Naive thymus-derived CD8-positive, alpha-beta T cell (primary cell): ENCODE results near the gene NTN1. TPM values are rescaled to one million over a fixed set of nuclear protein-coding genes. Genes with fewer than 3 reads are reported as not detected.

ENCODE experiments used
- ATAC-seq, 2 donors: fragments of 150-1000 bp; cut with Tn5 transposase in 1 of 2; sonication (Bioruptor Pico), chemical (Tn5 transposase) in 1 of 2; 1 replicate in 1 of 2; 2 replicates in 1 of 2; pipeline ENCODE4 v1.10.0; 2021; ENCODE audit warnings: mild to moderate bottlenecking in 2 of 2, moderate library complexity in 2 of 2
- POLR2A ChIA-PET: fragments of 350-600 bp; sonication (Branson Sonifier 250); formaldehyde crosslinking; loops from one replicate; lab custom pipeline; 2021; ENCODE audit warnings: antibody characterized with exemption; lab: Charles Lee
- DNase-seq, 10 donors: peaks; one replicate each; pipeline versions ENCODE4 v3.0.0 to v3.0.0-alpha.2; 2020 to 2022
- H3K27ac Mint-ChIP-seq, 10 donors: one replicate each; pipeline ENCODE4 v1.8.0; 2020 to 2022; ENCODE audit warnings: mild to moderate bottlenecking in 10 of 10, mixed read lengths in 10 of 10, moderate library complexity in 4 of 10, inconsistent platforms in 1 of 10
- H3K27me3 Mint-ChIP-seq, 5 donors: one replicate each; pipeline ENCODE4 v1.8.0; 2021 to 2022; ENCODE audit warnings: mixed read lengths in 5 of 5
- H3K36me3 Mint-ChIP-seq, 3 donors: one replicate each; pipeline ENCODE4 v1.8.0; 2020 to 2022; ENCODE audit warnings: mixed read lengths in 3 of 3, mild to moderate bottlenecking in 2 of 3, inconsistent platforms in 1 of 3
- H3K4me1 Mint-ChIP-seq, 4 donors: one replicate each; pipeline ENCODE4 v1.8.0; 2021 to 2022; ENCODE audit warnings: mixed read lengths in 4 of 4
- H3K4me3 Mint-ChIP-seq, 10 donors: one replicate each; pipeline ENCODE4 v1.8.0; 2020 to 2022; ENCODE audit warnings: mild to moderate bottlenecking in 10 of 10, mixed read lengths in 10 of 10, moderate library complexity in 6 of 10, inconsistent platforms in 1 of 10
- H3K9me3 Mint-ChIP-seq, 9 donors: one replicate each; pipeline ENCODE4 v1.8.0; 2020 to 2022; ENCODE audit warnings: mixed read lengths in 9 of 9, mild to moderate bottlenecking in 3 of 9, inconsistent platforms in 1 of 9, moderate library complexity in 1 of 9
- polyA plus RNA-seq, 3 donors: library from polyadenylated mRNA; unstranded; fragments of 300-500 nt; fragmentation: Illumina TruSeq; gene quantifications; one replicate each; pipeline ENCODE4 v1.2.3, GENCODE V29; 2021
- total RNA-seq, 8 experiments: library from RNA in 2 of 8; stranded (reverse) in 2 of 8; gene quantifications; one replicate each; pipeline ENCODE4 v1.2.3 and lab custom pipeline; 2021 to 2026

Gene NTN1
- total and polyA plus RNA-seq, 5 experiments from 2014 or later, result 0.05 TPM; not detected in 4

GRCh38 chr17:9123594-9124553 lies 102.6 kb downstream of the NTN1 start:
- H3K36me3 Mint-ChIP-seq, result peaks cover 0 to 1% (median 0%) of the 10 kb centered on the region in 3 donors

GRCh38 chr17:9124554-9124935 lies 103.2 kb downstream of the NTN1 start:
- no peak overlapping the region for H3K27ac Mint-ChIP-seq
- peaks cover 0 to under 1% (median 0%) of the 10 kb centered on the region in 9 donors for H3K9me3 Mint-ChIP-seq
- POLR2A ChIA-PET, result no interaction called here
- H3K4me1 Mint-ChIP-seq, result peaks cover 0 to 2% (median 0%) of the 10 kb centered on the region in 4 donors
- no peak overlapping the region for H3K4me3 Mint-ChIP-seq
- no peak for DNase-seq
- H3K36me3 Mint-ChIP-seq, result no peaks in the 10 kb centered on the region
- peaks cover 5 to 23% (median 13%) of the 10 kb centered on the region in 5 donors for H3K27me3 Mint-ChIP-seq
- no peak for ATAC-seq

More at GRCh38 chr17:9123594-9124553, 102.6 kb downstream of the NTN1 start:
- Mint-ChIP-seq H3K4me1 (peaks cover 0 to 2% (median 0%) of the 10 kb centered on the region in 4 donors), H3K27me3 (peaks cover 6 to 23% (median 13%) of the 10 kb centered on the region in 5 donors), H3K4me3 (no peak overlapping the region), H3K27ac (no peak overlapping the region), H3K9me3 (peaks cover 0 to 2% (median 0%) of the 10 kb centered on the region in 9 donors)
- POLR2A ChIA-PET, result no interaction called here
- ATAC-seq (no peak), DNase-seq (no peak)

- H3K36me3 Mint-ChIP-seq, result no peaks in the 10 kb centered on the region
- H3K27me3 Mint-ChIP-seq, result peaks cover 4 to 21% (median 13%) of the 10 kb centered on the region in 5 donors
- H3K9me3 Mint-ChIP-seq, result no peaks in the 10 kb centered on the region
- H3K4me1 Mint-ChIP-seq, result peaks cover 0 to 2% (median 0%) of the 10 kb centered on the region in 4 donors
- H3K4me3 Mint-ChIP-seq, result no peak overlapping the region
- DNase-seq (no peak), ATAC-seq (no peak)
- H3K27ac Mint-ChIP-seq, result no peak overlapping the region
- POLR2A ChIA-PET, result no interaction called here
These were observed 104.4 kb downstream of the NTN1 start for GRCh38 chr17:9125722-9126121.

GRCh38 chr17:9127340-9127739 lies 106.0 kb downstream of the NTN1 start:
- Mint-ChIP-seq H3K36me3 (no peaks in the 10 kb centered on the region), H3K27me3 (peaks cover 4 to 21% (median 10%) of the 10 kb centered on the region in 5 donors), H3K4me1 (no peaks in the 10 kb centered on the region), H3K27ac (no peak overlapping the region), H3K4me3 (no peak overlapping the region), H3K9me3 (no peaks in the 10 kb centered on the region)
- DNase-seq, result no peak
- POLR2A ChIA-PET, result no interaction called here
- ATAC-seq, result no peak

GRCh38 chr17:9131371-9131770 lies 110.1 kb downstream of the NTN1 start:
- Mint-ChIP-seq H3K4me3 (no peak overlapping the region), H3K4me1 (peaks cover 0 to 2% (median 0%) of the 10 kb centered on the region in 4 donors), H3K36me3 (no peaks in the 10 kb centered on the region), H3K9me3 (no peaks in the 10 kb centered on the region), H3K27ac (no peak overlapping the region), H3K27me3 (peaks cover 2 to 19% (median 7%) of the 10 kb centered on the region in 5 donors)
- POLR2A ChIA-PET, result no interaction called here
- ATAC-seq, result no peak
- DNase-seq, result no peak

GRCh38 chr17:9132291-9132690 lies 111.0 kb downstream of the NTN1 start:
- H3K27ac Mint-ChIP-seq, result no peak overlapping the region

DNA sequence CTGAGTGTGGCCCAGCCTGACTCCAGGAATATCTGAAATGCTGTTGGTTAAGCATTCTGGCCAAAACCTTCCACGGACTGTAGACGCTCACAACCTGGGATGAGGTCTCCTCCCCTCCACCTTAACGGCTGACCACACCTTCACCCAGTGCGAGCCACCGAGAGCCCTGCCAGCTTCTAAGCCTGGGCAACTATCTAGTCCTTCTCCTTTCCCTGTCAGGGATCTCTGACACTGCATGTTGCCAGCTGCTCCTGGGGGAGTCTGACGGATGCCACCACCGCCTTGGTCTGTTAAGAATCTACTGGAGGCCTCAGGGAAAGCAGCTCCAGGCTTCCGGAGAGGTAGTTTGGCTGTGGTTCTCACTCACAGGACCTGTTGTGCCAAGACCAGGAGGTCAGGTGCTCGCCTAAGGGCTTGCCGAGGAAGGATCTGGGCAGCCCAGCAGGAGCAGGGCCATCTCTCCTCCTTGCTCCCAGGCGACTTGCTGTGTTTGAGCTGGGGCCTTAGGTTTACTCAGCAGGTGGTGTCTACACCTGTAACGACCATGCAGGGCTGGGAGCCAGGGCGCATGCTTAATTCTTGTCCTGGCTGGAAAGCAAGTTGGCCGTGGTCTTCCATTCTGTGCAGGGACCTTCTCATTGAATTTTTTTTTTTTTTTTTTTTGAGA lies 111.8 kb downstream of the NTN1 start:
- Mint-ChIP-seq H3K36me3 (no peaks in the 10 kb centered on the region), H3K9me3 (no peaks in the 10 kb centered on the region), H3K4me1 (peaks cover 0 to 2% (median 0%) of the 10 kb centered on the region in 4 donors), H3K4me3 (no peak overlapping the region), H3K27me3 (peaks cover 0 to 11% (median 2%) of the 10 kb centered on the region in 5 donors), H3K27ac (no peak overlapping the region)
- no peak for DNase-seq
- POLR2A ChIA-PET, result interaction anchor here (0.7 kb wide), 1 partner anchor 26 kb away, joined by 11 read pairs; no protein-coding TSS in a partner anchor
- ATAC-seq, result no peak

More at GRCh38 chr17:9132291-9132690, 111.0 kb downstream of the NTN1 start:
- Mint-ChIP-seq H3K9me3 (no peaks in the 10 kb centered on the region), H3K4me1 (peaks cover 0 to 2% (median 0%) of the 10 kb centered on the region in 4 donors), H3K4me3 (no peak overlapping the region), H3K27me3 (peaks cover 0 to 11% (median 3%) of the 10 kb centered on the region in 5 donors), H3K36me3 (no peaks in the 10 kb centered on the region)
- ATAC-seq, result no peak
- no peak for DNase-seq
- POLR2A ChIA-PET, result no interaction called here

DNA sequence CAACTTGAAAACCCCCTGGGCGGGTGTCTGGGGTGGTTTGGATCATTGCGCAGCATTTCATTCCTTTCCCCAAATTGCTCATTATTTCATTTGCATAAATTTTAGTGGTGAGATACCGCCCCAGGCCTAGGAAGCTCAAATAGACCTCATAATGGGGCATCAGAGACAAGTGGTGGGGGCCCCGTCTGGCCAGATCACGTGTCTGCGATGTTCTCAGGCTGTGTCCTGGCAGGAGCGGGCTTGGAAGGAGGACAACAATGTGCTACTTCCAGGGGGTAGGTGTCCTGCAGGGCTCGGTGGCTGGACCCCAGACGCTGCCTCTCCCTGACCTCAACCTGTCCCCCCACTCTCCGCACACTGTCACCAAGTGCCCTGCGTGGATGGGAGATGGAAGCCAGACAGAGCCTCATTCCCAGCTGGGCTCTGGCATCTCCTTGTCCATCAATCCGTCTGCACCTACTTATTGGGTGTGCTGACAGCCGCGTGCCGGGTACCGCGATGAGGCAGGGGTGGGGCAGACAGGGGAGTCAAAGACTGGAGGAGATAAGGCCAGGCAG lies 116.9 kb downstream of the NTN1 start:
- Mint-ChIP-seq H3K4me3 (no peak overlapping the region), H3K27ac (no peak overlapping the region), H3K4me1 (peaks cover 0 to 2% (median 0%) of the 10 kb centered on the region in 4 donors), H3K27me3 (peaks cover 0 to 11% (median 1%) of the 10 kb centered on the region in 5 donors), H3K9me3 (no peaks in the 10 kb centered on the region), H3K36me3 (no peaks in the 10 kb centered on the region)
- ATAC-seq, result no peak
- DNase-seq, result no peak
- POLR2A ChIA-PET, result no interaction called here

- Mint-ChIP-seq H3K4me1 (peaks cover 0 to 2% (median 0%) of the 10 kb centered on the region in 4 donors), H3K27ac (no peak overlapping the region), H3K36me3 (no peaks in the 10 kb centered on the region), H3K9me3 (no peaks in the 10 kb centered on the region), H3K4me3 (no peak overlapping the region), H3K27me3 (peaks cover 0 to 7% (median 1%) of the 10 kb centered on the region in 5 donors)
- POLR2A ChIA-PET, result no interaction called here
- ATAC-seq (no peak), DNase-seq (no peak)
These were observed 118.4 kb downstream of the NTN1 start for GRCh38 chr17:9139695-9140094.

DNA sequence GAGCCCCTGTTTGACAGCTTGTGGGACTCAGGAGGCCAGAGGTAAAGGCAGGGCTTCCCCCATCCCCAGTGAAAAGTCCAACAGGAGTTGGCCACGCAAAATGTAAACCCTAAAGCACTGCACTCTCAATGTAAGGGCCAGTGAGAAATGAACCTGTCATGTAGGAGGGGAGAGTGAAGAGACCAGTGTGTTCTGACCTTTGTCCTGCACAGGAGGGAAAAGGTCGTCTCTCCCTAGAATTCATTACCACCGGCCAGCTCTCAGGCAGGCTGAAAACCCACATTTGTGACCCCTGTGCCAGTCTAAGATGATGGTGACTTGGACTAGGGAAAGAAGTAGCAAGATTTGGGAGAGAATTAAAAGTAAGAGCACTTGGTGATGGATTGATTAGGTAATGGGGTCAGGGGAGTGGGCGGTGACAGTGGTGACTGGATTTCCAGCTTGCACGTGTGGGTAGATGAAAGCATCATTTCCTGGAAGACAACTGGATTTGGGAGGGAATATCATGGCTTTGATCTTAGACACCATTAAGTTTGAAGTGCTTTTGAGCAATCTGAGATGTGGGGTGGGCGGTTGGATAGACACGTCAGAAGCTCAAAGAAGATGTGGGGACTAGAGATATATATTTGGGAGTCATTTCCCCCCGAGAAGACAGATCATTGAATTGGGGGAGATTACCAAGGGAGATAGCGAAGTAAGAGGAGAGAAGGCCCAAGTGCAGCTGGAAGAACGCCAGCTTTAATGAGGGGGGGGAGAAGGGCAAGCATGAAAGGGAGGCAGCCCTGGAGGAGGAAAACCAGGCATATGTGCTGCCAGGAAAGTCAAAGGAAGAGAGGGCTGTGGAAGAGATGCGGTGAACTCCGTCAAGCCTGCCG lies 119.5 kb downstream of the NTN1 start:
- no peaks in the 10 kb centered on the region for H3K9me3 Mint-ChIP-seq
- peaks cover 0 to 1% (median 0%) of the 10 kb centered on the region in 5 donors for H3K27me3 Mint-ChIP-seq
- H3K27ac Mint-ChIP-seq, result no peak overlapping the region
- no peak overlapping the region for H3K4me3 Mint-ChIP-seq
- POLR2A ChIA-PET, result no interaction called here
- H3K36me3 Mint-ChIP-seq, result no peaks in the 10 kb centered on the region
- DNase-seq, result no peak
- H3K4me1 Mint-ChIP-seq, result peaks cover 0 to 2% (median 0%) of the 10 kb centered on the region in 4 donors
- no peak for ATAC-seq

- Mint-ChIP-seq H3K9me3 (no peaks in the 10 kb centered on the region), H3K4me3 (no peak overlapping the region), H3K36me3 (no peaks in the 10 kb centered on the region), H3K27ac (no peak overlapping the region), H3K4me1 (peaks cover 0 to 2% (median 0%) of the 10 kb centered on the region in 4 donors), H3K27me3 (no peaks in the 10 kb centered on the region)
- no peak for DNase-seq
- no peak for ATAC-seq
- POLR2A ChIA-PET, result no interaction called here
These were observed 120.1 kb downstream of the NTN1 start for GRCh38 chr17:9141425-9141753.
